HepG2 (cell line): ENCODE results near the gene SLC1A4. TPM values are rescaled to one million over a fixed set of nuclear protein-coding genes. Genes with fewer than 3 reads are reported as not detected.

ENCODE experiments used
- AHR ChIP-seq: IDR thresholded peaks from 2 replicates; pipeline ENCODE4 v1.6.1; 2018; ENCODE audit warnings: missing genetic modification reagents, missing compliant biosample characterization
- ARNT ChIP-seq: fragments of 450-650 bp; IDR thresholded peaks from 2 replicates; pipeline ENCODE4 v1.6.1; 2017
- FOXJ3 ChIP-seq: sonication (generic); formaldehyde crosslinking; IDR thresholded peaks from 2 replicates; pipeline ENCODE4 v1.4.0; 2020; ENCODE audit warnings: missing genetic modification reagents, mild to moderate bottlenecking, borderline replicate concordance
- HOXA3 ChIP-seq: sonication (generic); formaldehyde crosslinking; IDR thresholded peaks from 2 replicates; pipeline ENCODE4 v1.5.0; 2020; ENCODE audit warnings: missing genetic modification reagents
- ISL2 ChIP-seq: sonication (generic); formaldehyde crosslinking; IDR thresholded peaks from 2 replicates; pipeline ENCODE4 v1.5.0; 2020; ENCODE audit warnings: missing genetic modification reagents
- LCORL ChIP-seq, 2 experiments: fragments of 450-650 bp in 1 of 2; sonication (generic) in 1 of 2; formaldehyde crosslinking in 1 of 2; IDR thresholded peaks; 2 replicates each; pipeline versions ENCODE4 v1.5.0 to v1.6.1; 2017 to 2020; ENCODE audit warnings: antibody characterized with exemption in 1 of 2, missing genetic modification reagents in 1 of 2
- MTF1 ChIP-seq: sonication (generic); formaldehyde crosslinking; IDR thresholded peaks from 2 replicates; pipeline ENCODE4 v1.5.0; 2020; ENCODE audit warnings: missing genetic modification reagents
- NR2F1 ChIP-seq, 2 experiments: fragments of 450-650 bp in 1 of 2; formaldehyde crosslinking in 1 of 2; IDR thresholded peaks; 2 replicates each; pipeline versions ENCODE4 v1.5.0 to v1.6.1; 2016 to 2020; ENCODE audit warnings: mild to moderate bottlenecking in 1 of 2, missing compliant biosample characterization in 1 of 2, missing genetic modification reagents in 1 of 2, moderate library complexity in 1 of 2
- PAF1 ChIP-seq: IDR thresholded peaks from 2 replicates; pipeline ENCODE4 v1.6.1; 2016; ENCODE audit warnings: missing genetic modification reagents, missing compliant biosample characterization
- PHB2 ChIP-seq: fragments of 450-650 bp; IDR thresholded peaks from 2 replicates; pipeline ENCODE4 v1.6.1; 2018; ENCODE audit not compliant: partially characterized antibody
- RXRB ChIP-seq: IDR thresholded peaks from 2 replicates; pipeline ENCODE4 v1.6.1; 2016; ENCODE audit warnings: borderline replicate concordance, missing genetic modification reagents, missing compliant biosample characterization
- ZC3H13 ChIP-seq: sonication (generic); formaldehyde crosslinking; IDR thresholded peaks from 2 replicates; pipeline ENCODE4 v1.8.1; 2023; ENCODE audit warnings: mild to moderate bottlenecking, missing genetic modification reagents, moderate library complexity
- ZNF180 ChIP-seq: sonication (generic); formaldehyde crosslinking; IDR thresholded peaks from 2 replicates; pipeline ENCODE4 v1.4.0; 2020; ENCODE audit warnings: low read depth, missing genetic modification reagents, borderline replicate concordance
- ZNF24 ChIP-seq: fragments of 450-650 bp; IDR thresholded peaks from 2 replicates; pipeline ENCODE4 v1.6.1; 2017; ENCODE audit warnings: antibody characterized with exemption, mild to moderate bottlenecking
- ZNF292 ChIP-seq: sonication (generic); formaldehyde crosslinking; IDR thresholded peaks from 2 replicates; pipeline ENCODE4 v1.8.1; 2022; ENCODE audit warnings: mild to moderate bottlenecking, low read depth, missing genetic modification reagents, borderline replicate concordance
- ZNF430 ChIP-seq: sonication (generic); formaldehyde crosslinking; IDR thresholded peaks from 2 replicates; pipeline ENCODE4 v1.9.0; 2021; ENCODE audit warnings: mild to moderate bottlenecking, missing genetic modification reagents
- ZNF720 ChIP-seq: sonication (generic); formaldehyde crosslinking; IDR thresholded peaks from 2 replicates; pipeline ENCODE4 v1.4.0; 2020; ENCODE audit warnings: missing genetic modification reagents
- polyA plus RNA-seq, 8 experiments: library from polyadenylated mRNA; depleted of rRNA in 3 of 8; stranded (reverse) in 7 of 8; unstranded in 1 of 8; fragments of >200 nt; fragmentation: Illumina TruSeq in 4 of 8; extraction: Trizol in 4 of 8; gene quantifications; 2 replicates each; pipeline versions ENCODE4 v1.2.1 to v1.2.3, GENCODE V29; 2011 to 2016; ENCODE audit warnings: low read depth in 4 of 8, missing spikeins in 1 of 8, mixed read lengths in 1 of 8; ENCODE audit not compliant: insufficient read depth in 1 of 8
- total RNA-seq, 5 experiments: library from RNA; depleted of rRNA; stranded (reverse); fragments of >200 nt; fragmentation: Illumina TruSeq; extraction: Trizol; gene quantifications; 2 replicates each; pipeline ENCODE4 v1.2.3, GENCODE V29; 2016; ENCODE audit warnings: low read depth in 1 of 5
- TF ChIP-seq, protein P1 (sequence below): sonication (generic); formaldehyde crosslinking; conservative IDR thresholded peaks from 2 replicates; pipeline ENCODE4 v1.4.0; 2020; ENCODE audit warnings: missing genetic modification reagents
- TF ChIP-seq, protein P2 (sequence below): sonication (generic); formaldehyde crosslinking; IDR thresholded peaks from 2 replicates; pipeline ENCODE4 v1.4.0; 2020; ENCODE audit warnings: mild to moderate bottlenecking, missing genetic modification reagents
- TF ChIP-seq, protein P3 (sequence below): IDR thresholded peaks from 2 replicates; pipeline ENCODE4 v1.4.0; 2020; ENCODE audit warnings: mild to moderate bottlenecking, missing genetic modification reagents
- TF ChIP-seq, protein P4 (sequence below): sonication (generic); formaldehyde crosslinking; IDR thresholded peaks from 2 replicates; pipeline ENCODE4 v1.4.0; 2020; ENCODE audit warnings: missing genetic modification reagents

Gene SLC1A4
- total and polyA plus RNA-seq, 2 of the 13 experiments (the other 11 are each of a cell fraction or from before 2014, with no cell fraction given), result 21.0 to 39.6 TPM

DNA sequence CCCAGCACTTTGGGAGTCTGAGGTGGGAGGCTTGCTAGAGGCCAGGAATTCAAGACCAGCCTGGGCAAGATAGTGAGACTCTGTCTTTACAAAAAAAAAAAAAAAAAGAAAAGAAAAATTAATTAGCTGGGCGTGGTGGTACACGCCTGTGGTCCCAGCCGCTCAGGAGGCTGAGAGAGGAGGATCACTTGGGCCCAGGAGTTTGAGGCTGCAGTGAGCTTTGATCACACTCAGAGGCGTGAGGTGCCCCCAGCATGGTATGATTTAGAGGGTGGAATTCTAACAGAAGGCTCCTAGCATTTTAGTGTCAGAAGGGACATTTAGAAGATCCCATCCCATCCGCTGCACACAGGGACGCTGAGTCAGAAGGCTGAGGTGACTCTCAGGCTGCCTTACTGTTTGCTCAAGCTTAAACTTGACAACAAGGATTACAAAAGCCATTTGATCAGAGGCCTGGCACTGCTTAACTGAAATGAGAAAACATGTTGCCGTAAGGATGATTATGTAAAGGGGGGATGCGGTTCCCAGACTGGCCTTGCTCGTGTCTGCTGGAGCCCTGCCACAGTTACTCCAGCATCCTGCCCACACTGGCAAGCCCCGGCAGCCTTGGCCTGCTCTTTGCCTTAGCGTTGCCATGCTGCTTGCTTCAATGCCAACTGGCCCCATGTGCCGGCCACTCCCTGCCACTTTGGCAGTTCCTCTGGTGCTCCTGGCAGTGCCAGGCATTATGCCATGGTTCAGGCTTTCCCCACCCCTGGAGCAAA, 45.6 kb upstream of the SLC1A4 start (continued):
- TF ChIP-seq, protein P1, sequence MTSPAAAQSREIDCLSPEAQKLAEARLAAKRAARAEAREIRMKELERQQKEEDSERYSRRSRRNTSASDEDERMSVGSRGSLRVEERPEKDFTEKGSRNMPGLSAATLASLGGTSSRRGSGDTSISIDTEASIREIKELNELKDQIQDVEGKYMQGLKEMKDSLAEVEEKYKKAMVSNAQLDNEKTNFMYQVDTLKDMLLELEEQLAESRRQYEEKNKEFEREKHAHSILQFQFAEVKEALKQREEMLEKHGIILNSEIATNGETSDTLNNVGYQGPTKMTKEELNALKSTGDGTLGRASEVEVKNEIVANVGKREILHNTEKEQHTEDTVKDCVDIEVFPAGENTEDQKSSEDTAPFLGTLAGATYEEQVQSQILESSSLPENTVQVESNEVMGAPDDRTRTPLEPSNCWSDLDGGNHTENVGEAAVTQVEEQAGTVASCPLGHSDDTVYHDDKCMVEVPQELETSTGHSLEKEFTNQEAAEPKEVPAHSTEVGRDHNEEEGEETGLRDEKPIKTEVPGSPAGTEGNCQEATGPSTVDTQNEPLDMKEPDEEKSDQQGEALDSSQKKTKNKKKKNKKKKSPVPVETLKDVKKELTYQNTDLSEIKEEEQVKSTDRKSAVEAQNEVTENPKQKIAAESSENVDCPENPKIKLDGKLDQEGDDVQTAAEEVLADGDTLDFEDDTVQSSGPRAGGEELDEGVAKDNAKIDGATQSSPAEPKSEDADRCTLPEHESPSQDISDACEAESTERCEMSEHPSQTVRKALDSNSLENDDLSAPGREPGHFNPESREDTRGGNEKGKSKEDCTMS (CRISPR knock-in tag), result no peak
- TF ChIP-seq ZNF720 (CRISPR knock-in tag) (no peak), ZC3H13 (CRISPR knock-in tag) (no peak), ZNF430 (CRISPR knock-in tag) (no peak), AHR (no peak; the same call in 1 of the 2 replicates), PHB2 (no peak), MTF1 (no peak), RXRB (CRISPR knock-in tag) (peak; percentile 93), HOXA3 (CRISPR knock-in tag) (peak; percentile 43; the same call in 1 of the 2 replicates), ZNF24 (no peak), NR2F1 (CRISPR knock-in tag; IDR thresholded peaks at IDR 0.05) (no peak), ISL2 (peak; percentile 55; the same call in 1 of the 2 replicates), LCORL (IDR thresholded peaks at IDR 0.05) (no peak), LCORL (CRISPR knock-in tag; IDR thresholded peaks at IDR 0.05) (peak; percentile 71), ARNT (no peak), FOXJ3 (CRISPR knock-in tag) (no peak), PAF1 (CRISPR knock-in tag) (no peak), ZNF180 (CRISPR knock-in tag) (no peak), ZNF292 (peak; percentile 67; the same call in 1 of the 2 replicates)
- TF ChIP-seq, protein P2, sequence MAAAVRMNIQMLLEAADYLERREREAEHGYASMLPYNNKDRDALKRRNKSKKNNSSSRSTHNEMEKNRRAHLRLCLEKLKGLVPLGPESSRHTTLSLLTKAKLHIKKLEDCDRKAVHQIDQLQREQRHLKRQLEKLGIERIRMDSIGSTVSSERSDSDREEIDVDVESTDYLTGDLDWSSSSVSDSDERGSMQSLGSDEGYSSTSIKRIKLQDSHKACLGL, result no peak
- TF ChIP-seq, protein P3, sequence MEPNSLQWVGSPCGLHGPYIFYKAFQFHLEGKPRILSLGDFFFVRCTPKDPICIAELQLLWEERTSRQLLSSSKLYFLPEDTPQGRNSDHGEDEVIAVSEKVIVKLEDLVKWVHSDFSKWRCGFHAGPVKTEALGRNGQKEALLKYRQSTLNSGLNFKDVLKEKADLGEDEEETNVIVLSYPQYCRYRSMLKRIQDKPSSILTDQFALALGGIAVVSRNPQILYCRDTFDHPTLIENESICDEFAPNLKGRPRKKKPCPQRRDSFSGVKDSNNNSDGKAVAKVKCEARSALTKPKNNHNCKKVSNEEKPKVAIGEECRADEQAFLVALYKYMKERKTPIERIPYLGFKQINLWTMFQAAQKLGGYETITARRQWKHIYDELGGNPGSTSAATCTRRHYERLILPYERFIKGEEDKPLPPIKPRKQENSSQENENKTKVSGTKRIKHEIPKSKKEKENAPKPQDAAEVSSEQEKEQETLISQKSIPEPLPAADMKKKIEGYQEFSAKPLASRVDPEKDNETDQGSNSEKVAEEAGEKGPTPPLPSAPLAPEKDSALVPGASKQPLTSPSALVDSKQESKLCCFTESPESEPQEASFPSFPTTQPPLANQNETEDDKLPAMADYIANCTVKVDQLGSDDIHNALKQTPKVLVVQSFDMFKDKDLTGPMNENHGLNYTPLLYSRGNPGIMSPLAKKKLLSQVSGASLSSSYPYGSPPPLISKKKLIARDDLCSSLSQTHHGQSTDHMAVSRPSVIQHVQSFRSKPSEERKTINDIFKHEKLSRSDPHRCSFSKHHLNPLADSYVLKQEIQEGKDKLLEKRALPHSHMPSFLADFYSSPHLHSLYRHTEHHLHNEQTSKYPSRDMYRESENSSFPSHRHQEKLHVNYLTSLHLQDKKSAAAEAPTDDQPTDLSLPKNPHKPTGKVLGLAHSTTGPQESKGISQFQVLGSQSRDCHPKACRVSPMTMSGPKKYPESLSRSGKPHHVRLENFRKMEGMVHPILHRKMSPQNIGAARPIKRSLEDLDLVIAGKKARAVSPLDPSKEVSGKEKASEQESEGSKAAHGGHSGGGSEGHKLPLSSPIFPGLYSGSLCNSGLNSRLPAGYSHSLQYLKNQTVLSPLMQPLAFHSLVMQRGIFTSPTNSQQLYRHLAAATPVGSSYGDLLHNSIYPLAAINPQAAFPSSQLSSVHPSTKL (CRISPR knock-in tag), result peak; percentile 96
- TF ChIP-seq, protein P4, sequence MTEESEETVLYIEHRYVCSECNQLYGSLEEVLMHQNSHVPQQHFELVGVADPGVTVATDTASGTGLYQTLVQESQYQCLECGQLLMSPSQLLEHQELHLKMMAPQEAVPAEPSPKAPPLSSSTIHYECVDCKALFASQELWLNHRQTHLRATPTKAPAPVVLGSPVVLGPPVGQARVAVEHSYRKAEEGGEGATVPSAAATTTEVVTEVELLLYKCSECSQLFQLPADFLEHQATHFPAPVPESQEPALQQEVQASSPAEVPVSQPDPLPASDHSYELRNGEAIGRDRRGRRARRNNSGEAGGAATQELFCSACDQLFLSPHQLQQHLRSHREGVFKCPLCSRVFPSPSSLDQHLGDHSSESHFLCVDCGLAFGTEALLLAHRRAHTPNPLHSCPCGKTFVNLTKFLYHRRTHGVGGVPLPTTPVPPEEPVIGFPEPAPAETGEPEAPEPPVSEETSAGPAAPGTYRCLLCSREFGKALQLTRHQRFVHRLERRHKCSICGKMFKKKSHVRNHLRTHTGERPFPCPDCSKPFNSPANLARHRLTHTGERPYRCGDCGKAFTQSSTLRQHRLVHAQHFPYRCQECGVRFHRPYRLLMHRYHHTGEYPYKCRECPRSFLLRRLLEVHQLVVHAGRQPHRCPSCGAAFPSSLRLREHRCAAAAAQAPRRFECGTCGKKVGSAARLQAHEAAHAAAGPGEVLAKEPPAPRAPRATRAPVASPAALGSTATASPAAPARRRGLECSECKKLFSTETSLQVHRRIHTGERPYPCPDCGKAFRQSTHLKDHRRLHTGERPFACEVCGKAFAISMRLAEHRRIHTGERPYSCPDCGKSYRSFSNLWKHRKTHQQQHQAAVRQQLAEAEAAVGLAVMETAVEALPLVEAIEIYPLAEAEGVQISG (CRISPR knock-in tag), result no peak; the same call in 1 of the 2 replicates
